Stomach (tissue), 4 donors: ENCODE measurements around the gene FOXO1.

Source experiments
- CTCF ChIP-seq, 7 experiments: fragments of 450-650 bp in 4 of 7; fragments of 200-600 bp in 3 of 7; sonication (generic) in 3 of 7; IDR thresholded peaks; one replicate each; pipeline ENCODE4 v1.5.1; 2016 to 2019; ENCODE audit warnings: antibody characterized with exemption in 7 of 7, control low read depth in 2 of 7, mild to moderate bottlenecking in 1 of 7
- EP300 ChIP-seq: sonication (generic); formaldehyde crosslinking; IDR thresholded peaks from one replicate; pipeline ENCODE4 v1.6.1; 2017; ENCODE audit warnings: antibody characterized with exemption
- POLR2A ChIP-seq, 4 donors: fragments of 450-650 bp; IDR thresholded peaks; one replicate each; pipeline ENCODE4 v1.6.1; 2016; ENCODE audit warnings: antibody characterized with exemption in 4 of 4, control low read depth in 2 of 4, mild to moderate bottlenecking in 1 of 4, moderate library complexity in 1 of 4

GRCh38 chr13:40604135-40604534, 62.3 kb downstream of the FOXO1 start:
- TF ChIP-seq CTCF (IDR thresholded peaks at IDR 0.05): no peak
- no peak for TF ChIP-seq POLR2A (IDR thresholded peaks at IDR 0.05)
- TF ChIP-seq EP300: no peak
